Head of caudate nucleus (tissue), 42 donors: ENCODE data around the gene RNF34.
"Not testable (repeated sequence)": the region's sequence is repeated elsewhere in the genome, so short reads cannot be mapped to it uniquely, and the experiment has no call there.

Experiments used
- DNase-seq, 42 donors: peaks; one replicate each; pipeline versions ENCODE4 v3.0.0 to v3.0.0-alpha.2; 2020 to 2021; ENCODE audit warnings: mixed read lengths in 7 of 42
- intact Hi-C: fragments of 100-400 bp; cut with DNase I; formaldehyde crosslinking; loops from one replicate; pipeline ENCODE4 v1.15.0; 2022

RNF34 gene

DNA sequence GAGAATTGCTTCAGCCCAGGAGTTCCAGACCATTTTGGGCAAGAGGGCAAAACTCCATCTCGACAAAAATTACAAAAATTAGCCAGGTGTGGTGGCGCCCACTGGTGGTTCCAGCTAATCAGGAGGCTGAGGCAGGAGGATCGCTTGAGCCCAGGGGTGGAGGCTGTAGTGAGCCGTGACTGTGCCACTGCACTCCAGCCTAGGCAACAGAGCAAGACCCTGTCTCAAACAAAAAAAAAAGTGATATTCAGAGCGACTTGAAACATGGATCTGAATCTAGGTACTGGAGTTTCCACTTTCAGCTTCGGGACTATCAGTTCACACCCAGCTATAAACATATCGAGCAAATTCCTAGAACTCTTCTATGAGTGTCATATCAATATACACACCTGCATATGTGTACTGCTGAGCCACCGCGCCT, 16.3 kb upstream of the RNF34 start:
- no peak for DNase-seq
- intact Hi-C loops, result no loop called here

DNA sequence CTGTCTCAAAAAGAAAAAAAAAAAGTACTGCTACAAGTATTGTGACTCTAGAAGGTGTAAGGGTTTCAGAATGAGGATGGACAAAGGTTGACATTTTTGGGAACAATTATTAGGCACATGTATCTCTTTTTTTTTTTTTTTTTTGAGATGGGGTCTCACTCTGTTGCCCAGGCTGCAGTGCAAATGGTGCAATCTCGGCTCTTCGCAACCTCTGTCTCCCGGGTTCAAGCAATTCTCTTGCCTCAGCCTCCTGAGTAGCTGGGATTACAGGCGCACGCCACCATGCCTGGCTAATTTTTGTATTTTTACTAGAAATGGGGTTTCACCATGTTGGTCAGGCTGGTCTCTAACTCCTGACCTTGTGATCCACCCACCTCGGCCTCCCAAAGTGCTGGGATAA, 15.0 kb upstream of the RNF34 start:
- intact Hi-C loops, DNase-seq: not testable (repeated sequence)

DNA sequence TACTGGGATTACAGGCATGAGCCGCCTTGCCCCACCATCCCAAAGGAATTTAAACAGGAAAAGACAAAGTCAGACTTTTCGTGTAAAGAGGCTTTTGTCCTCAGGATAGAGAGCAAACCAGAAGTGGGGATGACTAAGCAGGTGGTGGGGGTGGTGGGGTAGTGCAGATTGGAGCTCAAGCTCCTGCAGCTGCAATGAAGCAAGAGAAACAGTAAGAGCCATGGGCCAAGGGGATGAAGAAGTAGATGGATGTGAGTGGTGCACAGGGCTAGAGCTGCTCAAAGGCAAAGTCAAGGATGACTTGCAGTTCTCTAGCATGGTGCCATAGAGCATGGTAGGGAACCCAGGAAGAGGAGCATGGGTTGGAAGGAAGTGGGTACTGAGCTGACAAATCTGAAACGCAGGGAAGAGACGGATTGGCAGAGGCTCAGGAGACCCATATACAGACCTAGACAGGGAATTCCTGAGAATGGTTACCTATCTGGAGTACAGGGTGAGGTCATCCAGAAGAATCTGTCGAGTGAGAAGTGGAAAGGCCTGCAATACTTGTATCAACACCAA, 11.4 kb upstream of the RNF34 start:
- peak in 34 of 42 donors; percentile 11 to 74 (median 41) for DNase-seq
- intact Hi-C loops, result no loop called here

DNA sequence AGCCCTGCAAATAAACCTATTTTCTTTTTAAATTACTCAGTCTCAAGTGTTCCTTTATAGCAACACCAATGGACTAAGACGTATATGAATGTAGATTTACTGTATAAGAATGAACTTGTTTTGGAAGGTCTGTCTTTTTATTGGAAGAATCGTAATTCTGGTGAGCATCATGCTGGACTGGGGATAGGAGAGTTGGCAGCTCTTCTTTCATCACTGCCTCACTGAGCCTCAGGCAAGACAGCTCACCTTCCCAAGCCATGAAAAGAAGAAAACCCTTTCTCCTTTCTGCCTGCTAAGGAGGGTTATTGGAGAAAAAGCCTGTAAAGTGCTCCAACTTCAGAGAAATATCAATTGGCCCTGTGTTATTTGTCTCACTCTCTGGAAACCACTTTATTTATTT, 9.1 kb upstream of the RNF34 start:
- no peak for DNase-seq
- intact Hi-C loops, result no loop called here

DNA sequence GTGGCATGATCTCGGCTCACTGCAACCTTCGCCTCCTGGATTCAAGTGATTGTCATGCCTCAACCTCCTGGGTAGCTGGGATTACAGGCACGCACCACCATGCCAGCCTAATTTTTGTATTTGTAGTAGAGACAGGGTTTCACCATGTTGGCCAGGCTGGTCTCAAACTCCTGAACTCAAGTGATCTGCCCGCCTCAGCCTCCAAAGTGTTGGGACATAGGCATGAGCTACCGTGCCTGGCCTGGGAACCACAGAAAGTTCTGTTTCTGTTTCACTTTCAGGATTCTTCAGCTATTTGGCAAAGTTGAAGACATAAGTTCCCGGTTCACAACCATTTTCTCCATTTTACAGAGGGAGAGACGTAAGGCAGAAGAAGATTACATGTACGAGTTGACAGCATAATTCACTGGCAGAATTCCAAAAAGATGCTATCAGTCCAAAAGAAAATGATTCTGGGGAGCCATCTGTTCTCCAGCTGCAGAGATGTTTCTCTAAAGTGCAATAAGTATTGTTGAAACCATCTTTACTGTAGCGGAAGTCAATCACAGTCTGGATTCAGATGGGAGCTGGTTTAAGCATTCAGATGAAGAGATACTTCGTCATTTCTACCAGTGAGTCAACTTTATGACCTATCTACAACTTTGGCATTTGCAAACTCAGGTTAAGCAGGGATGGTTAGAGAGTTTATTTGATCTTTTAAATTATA, 8.1 kb upstream of the RNF34 start:
- intact Hi-C loops, result no loop called here
- DNase-seq, result no peak

DNA sequence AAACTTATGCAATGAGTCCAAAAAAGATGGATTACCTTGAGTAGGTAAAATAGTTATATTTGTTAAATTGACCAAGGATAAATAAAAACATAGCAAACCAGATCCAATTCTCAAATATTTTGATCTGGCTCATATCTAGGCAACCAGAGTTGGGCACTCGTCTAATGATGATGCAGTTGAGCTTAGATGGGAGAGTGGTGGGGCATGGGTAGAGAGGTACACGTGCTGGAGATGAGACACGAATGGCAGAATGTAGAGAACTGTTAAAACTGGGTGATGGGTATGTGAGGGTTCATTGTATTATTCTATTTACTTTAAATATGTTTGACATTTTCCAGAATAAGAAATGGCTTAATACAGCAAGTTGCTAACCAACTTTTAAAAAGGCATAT, 7.6 kb upstream of the RNF34 start:
- DNase-seq, result no peak

DNA sequence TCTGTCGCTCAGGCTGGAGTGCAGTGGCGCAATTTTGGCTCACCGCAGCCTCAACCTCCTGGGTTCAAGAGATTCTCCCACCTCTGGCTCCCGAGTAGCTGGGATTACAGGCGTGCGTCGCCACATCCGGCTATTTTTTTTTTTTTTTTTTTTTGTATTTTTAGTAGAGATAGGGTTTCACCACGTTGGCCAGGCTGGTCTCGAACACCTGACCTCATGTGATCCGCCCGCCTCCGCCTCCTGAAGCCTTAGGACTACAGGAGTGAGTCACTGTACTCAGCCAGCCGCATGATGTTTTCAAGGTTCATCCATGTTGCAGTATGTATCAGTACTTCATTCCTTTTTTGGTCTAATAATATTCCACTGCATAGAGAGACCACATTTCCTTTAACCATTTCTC, 2.4 kb upstream of the RNF34 start:
- DNase-seq, result no peak
- intact Hi-C loops, result loop anchor here (5.0 kb wide), 1 partner anchor 45 kb away; the partner anchor contains the start of gene ANAPC5

More for the DNA sequence above, 7.6 kb upstream of the RNF34 start:
- intact Hi-C loops, result no loop called here

DNA sequence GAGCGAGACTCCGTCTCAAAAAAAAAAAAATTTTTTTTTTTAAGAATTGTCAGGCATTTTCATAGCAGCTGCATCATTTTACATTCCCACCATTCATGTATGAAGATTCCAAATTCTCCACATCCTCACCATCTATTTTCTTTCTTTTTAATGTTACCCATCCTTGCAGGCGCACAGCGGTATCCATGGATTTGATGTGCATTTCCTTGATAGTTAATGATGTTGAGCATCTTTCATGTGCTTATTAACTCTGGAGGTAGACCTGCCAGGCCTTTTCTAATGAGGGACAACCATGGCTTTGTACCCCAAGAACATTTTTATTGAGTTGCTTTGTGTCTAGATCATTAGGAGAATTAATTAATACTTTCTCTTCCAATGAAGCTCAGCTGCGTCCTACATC, 1.6 kb upstream of the RNF34 start:
- intact Hi-C loops, result loop anchor here (5.0 kb wide), 1 partner anchor 46 kb away; the partner anchor contains the start of gene ANAPC5
- no peak for DNase-seq

DNA sequence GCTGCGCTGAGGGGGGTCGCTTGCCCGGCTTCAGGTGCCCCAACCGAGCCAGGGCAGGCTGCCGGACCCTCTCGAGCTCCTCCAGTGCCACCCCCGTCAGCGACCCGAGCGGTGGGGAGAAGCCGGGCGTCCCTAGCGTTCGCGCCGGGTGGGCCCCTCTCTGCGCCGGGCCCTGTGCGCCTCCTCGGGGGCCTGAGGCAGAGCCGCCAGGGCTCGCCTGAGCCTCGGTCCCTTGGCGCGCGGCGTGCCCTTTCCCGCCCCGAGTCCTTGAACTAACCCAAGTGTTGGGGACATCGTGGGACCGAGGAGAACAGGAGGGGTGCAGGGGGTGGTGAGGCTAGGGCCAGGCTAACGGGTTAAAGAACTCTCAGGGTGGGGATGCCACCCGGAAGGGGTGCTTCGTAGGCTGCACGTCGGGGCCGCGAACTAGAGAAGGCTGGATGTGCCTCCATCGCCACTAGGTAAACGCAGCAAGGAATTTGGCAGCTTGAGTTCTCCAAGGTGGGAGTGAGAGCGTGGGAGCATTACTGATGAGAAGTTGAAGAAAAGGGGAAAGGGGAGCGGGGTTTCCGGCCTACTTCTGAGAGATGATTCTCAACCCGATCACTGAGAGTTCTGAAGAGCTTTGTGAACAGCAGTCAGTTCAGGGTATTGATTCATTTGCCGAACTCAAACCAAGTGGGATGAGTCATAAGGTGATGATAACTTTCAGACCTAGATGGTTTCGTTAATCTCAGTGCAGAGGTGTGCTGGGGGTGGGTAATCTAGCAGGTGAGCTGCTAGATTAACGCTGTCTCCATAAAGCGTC, 618 bp downstream of the RNF34 start:
- intact Hi-C loops, result loop anchor here (5.0 kb wide), 1 partner anchor 68 kb away; no protein-coding TSS in a partner anchor

DNA sequence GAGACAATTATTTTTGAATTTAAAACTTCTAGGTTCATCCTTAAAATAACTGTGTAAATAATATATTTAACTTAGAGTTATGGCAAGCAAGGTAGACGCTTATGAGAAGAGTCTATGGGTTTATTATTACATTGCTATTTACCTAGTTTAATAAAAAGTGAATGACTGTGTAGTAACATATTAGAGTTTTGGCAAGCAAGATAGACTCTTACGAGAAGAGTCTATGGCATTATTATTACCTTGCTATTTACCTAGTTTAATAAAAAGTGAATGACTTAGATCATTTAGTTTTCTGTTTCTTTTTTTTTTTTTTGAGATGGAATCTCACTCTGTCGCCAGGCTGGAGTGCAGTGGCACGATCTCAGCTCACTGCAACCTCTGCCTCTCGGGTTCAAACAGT, 3.8 kb downstream of the RNF34 start:
- intact Hi-C loops, result loop anchor here (5.0 kb wide), 1 partner anchor 71 kb away; no protein-coding TSS in a partner anchor
- DNase-seq, result no peak

More for the DNA sequence above, 618 bp downstream of the RNF34 start:
- peak; percentile 10 to 74 (median 48) for DNase-seq

DNA sequence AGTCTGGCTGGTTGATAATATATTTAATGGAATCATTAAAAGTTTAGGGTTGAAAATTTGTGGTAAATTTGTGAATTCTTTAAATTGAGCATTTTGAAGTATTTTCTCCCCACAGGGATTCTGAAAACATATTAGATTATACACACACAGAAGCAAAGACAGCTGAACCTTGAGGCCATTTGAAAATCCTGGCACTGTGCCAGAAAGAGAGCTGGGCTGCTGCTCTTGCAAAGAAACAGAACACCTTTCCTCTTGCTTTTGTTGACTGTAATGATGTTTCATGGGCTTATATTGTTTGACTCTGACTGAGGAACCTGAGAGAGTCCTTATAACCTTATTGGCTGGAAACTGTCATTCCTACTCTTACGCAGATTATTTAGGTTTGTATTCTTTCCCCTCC, 4.8 kb downstream of the RNF34 start:
- peak in 9 of 42 donors; percentile 15 to 62 (median 26) for DNase-seq
- intact Hi-C loops, result loop anchor here (5.0 kb wide), 1 partner anchor 72 kb away; no protein-coding TSS in a partner anchor

DNA sequence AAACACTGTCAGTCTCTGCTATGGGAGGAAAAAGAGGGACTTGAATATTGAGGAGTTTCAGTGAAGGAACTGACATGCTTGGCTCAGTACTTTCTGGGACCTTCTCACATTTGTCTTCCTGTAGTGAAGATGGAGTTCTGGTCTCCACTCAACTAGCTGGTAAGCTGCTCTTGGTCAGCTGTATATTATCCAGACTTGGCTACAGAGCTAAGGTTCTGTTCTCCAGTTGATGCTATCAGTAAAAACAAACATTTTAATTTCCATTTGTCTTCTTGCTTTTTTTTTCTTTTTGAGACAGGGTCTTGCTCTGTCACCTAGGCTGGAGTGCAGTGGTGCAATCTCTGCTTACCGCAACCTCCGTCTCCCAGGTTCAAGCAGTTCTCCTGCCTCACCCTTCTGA, 5.3 kb downstream of the RNF34 start:
- intact Hi-C loops, result no loop called here
- no peak for DNase-seq

DNA sequence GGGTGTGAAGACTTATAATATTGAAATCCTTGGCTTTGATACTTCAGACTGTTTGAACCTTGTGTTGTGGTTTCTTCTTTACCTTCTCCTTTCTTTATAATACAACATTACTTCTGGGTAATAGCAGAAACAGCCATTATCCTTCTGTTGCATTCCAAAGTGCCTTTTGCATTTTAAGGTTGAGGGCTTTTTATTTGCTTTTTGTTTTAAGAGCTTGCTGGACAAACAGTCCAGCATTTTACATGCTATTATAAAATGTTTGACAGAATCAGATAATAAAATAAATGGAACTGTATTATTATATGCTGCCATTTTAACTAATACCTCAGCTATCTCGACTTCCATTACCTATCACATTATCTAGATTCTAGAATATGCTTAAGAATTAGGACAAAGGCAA, 14.0 kb downstream of the RNF34 start:
- DNase-seq, result no peak
- intact Hi-C loops, result no loop called here

DNA sequence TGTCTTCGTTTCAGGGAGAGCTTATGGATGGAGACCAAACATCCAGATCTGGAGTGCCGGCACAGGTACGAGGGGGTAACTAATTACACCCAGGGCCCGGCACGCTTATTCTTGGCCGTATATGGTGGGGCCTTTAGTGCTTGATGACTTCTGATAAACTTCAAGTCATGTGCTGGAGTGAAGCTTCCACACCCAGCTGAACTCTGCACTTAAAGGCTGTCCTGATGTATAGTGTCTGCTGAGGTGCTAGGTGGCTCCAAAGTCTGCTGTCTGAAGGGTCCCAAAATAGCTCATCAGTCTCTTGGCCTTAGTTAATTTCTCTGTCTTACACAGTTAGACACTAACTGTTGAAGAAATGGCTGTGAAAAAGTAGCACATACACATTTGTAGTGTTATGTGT, 17.9 kb downstream of the RNF34 start:
- intact Hi-C loops, result no loop called here

DNA sequence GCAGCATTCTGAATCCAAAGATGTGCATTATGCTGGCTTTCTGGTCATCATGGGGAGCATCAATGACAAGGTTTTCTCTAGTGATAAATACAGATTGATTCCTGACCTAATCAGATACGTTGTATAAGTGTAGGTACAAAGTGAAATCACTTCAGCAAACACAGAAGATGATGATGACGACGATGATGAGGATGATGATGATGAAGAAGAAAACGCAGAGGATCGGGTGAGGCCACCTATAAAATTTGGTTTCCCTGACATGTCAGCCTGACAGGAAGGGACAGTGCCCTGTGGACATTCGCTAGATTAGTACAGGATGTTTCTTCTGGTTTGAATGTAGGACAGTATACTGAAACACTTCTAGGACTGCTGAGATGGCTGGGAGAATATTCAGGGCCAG, 20.2 kb downstream of the RNF34 start:
- intact Hi-C loops, result no loop called here
- no peak for DNase-seq

More for the DNA sequence above, 17.9 kb downstream of the RNF34 start:
- DNase-seq, result no peak

DNA sequence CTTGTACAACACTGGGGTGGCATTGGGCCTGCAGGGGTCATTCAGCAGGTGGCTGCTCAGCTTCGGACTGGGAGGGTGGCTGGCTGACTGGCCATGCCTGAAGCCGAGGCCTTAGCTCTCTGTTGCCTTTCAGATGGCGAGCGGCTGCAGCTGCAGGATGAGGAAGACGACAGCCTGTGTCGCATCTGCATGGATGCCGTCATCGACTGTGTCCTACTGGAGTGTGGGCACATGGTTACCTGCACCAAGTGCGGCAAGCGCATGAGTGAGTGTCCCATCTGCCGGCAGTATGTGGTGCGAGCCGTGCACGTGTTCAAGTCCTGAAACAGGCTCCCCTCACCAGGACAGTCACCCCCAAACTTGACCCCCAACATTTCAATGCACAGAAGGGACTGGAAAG, 23.3 kb downstream of the RNF34 start:
- peak in 17 of 42 donors; percentile 17 to 69 (median 41) for DNase-seq
- intact Hi-C loops, result no loop called here

DNA sequence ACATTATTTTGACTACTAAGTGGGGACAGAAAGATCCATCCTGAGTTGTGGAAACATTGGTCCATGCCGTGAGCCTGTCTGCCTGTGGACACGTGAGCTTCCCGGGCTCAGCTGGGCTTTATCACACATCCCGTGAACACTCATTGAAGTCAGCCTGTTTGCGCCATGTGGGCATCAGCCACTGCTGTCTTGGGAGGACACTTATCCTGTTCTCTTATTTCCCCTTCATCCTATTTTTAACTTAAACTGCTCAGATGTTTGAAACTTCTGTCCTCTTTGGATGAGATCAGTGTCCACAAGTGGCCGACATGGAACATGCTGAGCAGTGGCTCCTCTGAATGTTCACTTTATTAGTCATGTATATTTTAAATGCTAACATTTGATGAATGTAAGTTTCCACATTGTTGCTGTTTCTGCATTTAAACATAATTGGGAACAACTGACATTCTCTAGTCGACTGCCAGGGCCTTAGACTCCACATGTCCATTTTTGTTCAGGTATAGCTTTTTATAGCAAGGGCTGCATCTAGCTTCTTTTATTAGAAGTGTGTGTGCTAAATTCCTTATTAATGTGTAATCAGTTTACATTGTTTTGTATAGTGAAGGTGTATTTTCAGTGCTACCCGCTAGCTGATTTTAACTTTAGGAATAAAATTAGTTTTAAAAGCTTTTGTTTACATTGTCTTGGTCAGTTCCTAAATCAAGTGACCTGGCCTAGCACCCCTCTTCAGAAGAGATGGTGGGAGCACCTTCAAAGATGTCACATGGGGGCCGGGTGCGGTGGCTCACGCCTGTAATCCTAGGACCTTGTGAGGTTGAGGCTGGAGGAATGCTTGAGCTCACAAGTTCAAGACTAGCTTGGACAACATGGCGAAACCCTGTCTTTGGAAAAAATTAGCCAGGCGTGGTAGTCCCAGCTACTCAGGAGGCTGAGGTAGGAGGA, 24.0 kb downstream of the RNF34 start:
- peak in 2 of 42 donors; percentile 29 to 32 for DNase-seq
- intact Hi-C loops, result no loop called here

DNA sequence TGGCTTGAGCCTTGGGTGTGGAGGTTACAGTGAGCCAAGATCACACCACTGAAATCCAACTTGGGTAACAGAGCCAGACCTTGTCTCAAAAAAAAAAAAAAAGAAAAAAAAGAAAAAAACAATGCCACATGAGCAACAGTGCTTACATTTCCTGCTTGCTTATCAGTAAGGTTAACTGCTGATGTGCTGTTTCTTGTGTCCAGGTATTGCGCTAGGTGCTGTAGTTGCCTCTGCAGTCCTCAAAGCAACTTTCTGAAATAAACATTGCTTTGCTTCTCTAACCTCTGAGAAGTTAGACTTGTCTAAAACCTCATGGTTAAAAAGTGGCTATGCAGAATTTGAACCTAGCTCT, 24.7 kb downstream of the RNF34 start:
- no peak for DNase-seq
- intact Hi-C loops, result no loop called here

DNA sequence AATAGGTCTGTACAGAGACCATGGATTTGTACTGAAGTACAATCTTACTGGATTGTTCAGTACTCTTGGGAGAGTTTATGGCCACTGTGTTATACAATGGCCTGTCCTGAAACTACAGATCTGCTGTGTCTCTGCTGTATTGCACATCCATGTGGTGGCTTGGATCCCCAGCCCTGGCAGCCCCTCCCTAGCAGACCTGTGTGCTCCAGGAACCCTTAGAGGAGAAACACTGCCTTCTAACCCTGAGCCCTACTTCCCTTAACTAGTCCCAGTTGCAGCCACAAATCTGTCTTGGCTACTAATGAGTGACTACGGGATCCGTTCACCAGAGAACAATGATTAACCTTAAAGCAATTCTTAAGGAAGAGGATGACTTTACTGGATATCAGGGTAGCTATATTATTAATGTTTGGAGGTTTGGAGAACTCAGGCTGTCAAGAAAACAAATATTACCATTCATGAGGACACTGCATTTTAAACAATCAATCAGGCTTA, 27.7 kb downstream of the RNF34 start:
- no peak for DNase-seq
- intact Hi-C loops, result no loop called here
